Neural cell (in vitro differentiated cells): ENCODE results near the gene NIP7. TPM values are rescaled to one million over a fixed set of nuclear protein-coding genes. Genes with fewer than 3 reads are reported as not detected.

Experiments
- H2AFZ ChIP-seq: fragments of 200-600, 300-800 bp; sonication (generic), shearing (Covaris generic); 2 replicates; pipeline ENCODE4 v1.6.0; 2014; ENCODE audit warnings: low read depth, mild to moderate bottlenecking, antibody characterized with exemption, low read length, moderate library complexity
- H3F3A ChIP-seq: fragments of 200-600 bp; shearing (Covaris generic); 2 replicates; pipeline ENCODE4 v1.6.1; 2016; ENCODE audit warnings: mild to moderate bottlenecking, moderate library complexity, mixed read lengths, antibody characterized with exemption, low read length; ENCODE audit not compliant: insufficient read depth, poor library complexity, severe bottlenecking
- H3K27ac ChIP-seq: fragments of 200-600, 300-800 bp; sonication (generic), shearing (Covaris generic); 2 replicates; pipeline ENCODE4 v1.5.1; 2014; ENCODE audit warnings: mild to moderate bottlenecking, low read length, moderate library complexity
- H3K27me3 ChIP-seq: fragments of 300-800, 200-600 bp; sonication (generic), shearing (Covaris generic); 2 replicates; pipeline ENCODE4 v1.6.0; 2014; ENCODE audit warnings: mild to moderate bottlenecking, low read depth, low read length, moderate library complexity; ENCODE audit not compliant: insufficient read depth
- H3K36me3 ChIP-seq: fragments of 300-800, 200-600 bp; sonication (generic), shearing (Covaris generic); 2 replicates; pipeline ENCODE4 v1.5.1; 2014; ENCODE audit warnings: mild to moderate bottlenecking, antibody characterized with exemption, low read length, moderate library complexity; ENCODE audit not compliant: insufficient read depth
- H3K4me2 ChIP-seq: fragments of 300-800, 200-600 bp; sonication (generic), shearing (Covaris generic); 2 replicates; pipeline ENCODE4 v1.6.0; 2014; ENCODE audit warnings: mild to moderate bottlenecking, low read length
- H3K4me3 ChIP-seq: fragments of 300-800, 200-600 bp; sonication (generic), shearing (Covaris generic); 2 replicates; pipeline ENCODE4 v1.5.1; 2014; ENCODE audit warnings: mild to moderate bottlenecking, low read length, moderate library complexity
- H3K79me2 ChIP-seq: fragments of 200-600 bp; shearing (Covaris generic); replicated peaks from 2 replicates; pipeline ENCODE4 v1.6.0; 2014; ENCODE audit warnings: mild to moderate bottlenecking, low read length, moderate library complexity; ENCODE audit not compliant: insufficient read depth
- H3K9ac ChIP-seq: fragments of 300-800, 200-600 bp; sonication (generic), shearing (Covaris generic); 2 replicates; pipeline ENCODE4 v1.6.1; 2016; ENCODE audit warnings: mild to moderate bottlenecking, low read length, mixed read lengths
- H3K9me2 ChIP-seq: fragments of 200-600 bp; shearing (Covaris generic); 2 replicates; pipeline ENCODE4 v1.6.1; 2016; ENCODE audit warnings: mild to moderate bottlenecking, low read length, mixed read lengths; ENCODE audit not compliant: insufficient read depth
- H3K9me3 ChIP-seq: fragments of 200-600, 300-800 bp; sonication (generic), shearing (Covaris generic); 2 replicates; pipeline ENCODE4 v1.6.1; 2016; ENCODE audit warnings: mild to moderate bottlenecking, mixed run types, low read length, moderate library complexity, mixed read lengths
- H4K20me1 ChIP-seq: fragments of 200-600 bp; shearing (Covaris generic); 2 replicates; pipeline ENCODE4 v1.6.1; 2016; ENCODE audit warnings: mild to moderate bottlenecking, mixed run types; ENCODE audit not compliant: insufficient read depth
- EP300 ChIP-seq: fragments of 450-650 bp; conservative IDR thresholded peaks from 2 replicates; pipeline ENCODE4 v1.6.1; 2014; ENCODE audit warnings: antibody characterized with exemption, mild to moderate bottlenecking, moderate library complexity; ENCODE audit not compliant: poor library complexity, severe bottlenecking
- EZH2 ChIP-seq: fragments of 200-600, 300-800 bp; shearing (Covaris generic), sonication (generic); IDR thresholded peaks from 2 replicates; pipeline ENCODE4 v1.6.1; 2014; ENCODE audit warnings: antibody characterized with exemption, low read length, borderline replicate concordance, mild to moderate bottlenecking; ENCODE audit not compliant: insufficient read depth, poor library complexity, severe bottlenecking
- MXI1 ChIP-seq: fragments of 450-650 bp; conservative IDR thresholded peaks from 2 replicates; pipeline ENCODE4 v1.6.1; 2014; ENCODE audit warnings: antibody characterized with exemption, mild to moderate bottlenecking; ENCODE audit not compliant: poor library complexity, severe bottlenecking
- POLR2AphosphoS5 ChIP-seq: IDR thresholded peaks from 2 replicates; pipeline ENCODE4 v1.6.1; 2012
- RAD21 ChIP-seq: fragments of 450-650 bp; conservative IDR thresholded peaks from 2 replicates; pipeline ENCODE4 v1.6.1; 2014; ENCODE audit warnings: antibody characterized with exemption, mild to moderate bottlenecking, moderate library complexity
- SMC3 ChIP-seq: fragments of 450-650 bp; conservative IDR thresholded peaks from 2 replicates; pipeline ENCODE4 v1.6.1; 2014; ENCODE audit warnings: antibody characterized with exemption, mild to moderate bottlenecking, moderate library complexity; ENCODE audit not compliant: poor library complexity
- TAF1 ChIP-seq: IDR thresholded peaks from 2 replicates; pipeline ENCODE4 v1.6.1; 2012; ENCODE audit warnings: low read depth
- polyA plus RNA-seq: library from polyadenylated mRNA; depleted of rRNA; stranded (reverse); fragments of >200 nt; gene quantifications from 2 replicates; pipeline ENCODE4 v1.2.3, GENCODE V29; 2014
- TF ChIP-seq, protein P1 (sequence below): fragments of 450-650 bp; IDR thresholded peaks from 2 replicates; pipeline ENCODE4 v1.5.1; 2014; ENCODE audit warnings: antibody characterized with exemption, mild to moderate bottlenecking, moderate library complexity; ENCODE audit not compliant: poor library complexity, severe bottlenecking
- TF ChIP-seq, protein P2 (sequence below): IDR thresholded peaks from 2 replicates; pipeline ENCODE4 v1.6.1; 2012; ENCODE audit warnings: borderline replicate concordance

Gene NIP7
- polyA plus RNA-seq, 1 donor from 2014 or later = 15.8 TPM

DNA sequence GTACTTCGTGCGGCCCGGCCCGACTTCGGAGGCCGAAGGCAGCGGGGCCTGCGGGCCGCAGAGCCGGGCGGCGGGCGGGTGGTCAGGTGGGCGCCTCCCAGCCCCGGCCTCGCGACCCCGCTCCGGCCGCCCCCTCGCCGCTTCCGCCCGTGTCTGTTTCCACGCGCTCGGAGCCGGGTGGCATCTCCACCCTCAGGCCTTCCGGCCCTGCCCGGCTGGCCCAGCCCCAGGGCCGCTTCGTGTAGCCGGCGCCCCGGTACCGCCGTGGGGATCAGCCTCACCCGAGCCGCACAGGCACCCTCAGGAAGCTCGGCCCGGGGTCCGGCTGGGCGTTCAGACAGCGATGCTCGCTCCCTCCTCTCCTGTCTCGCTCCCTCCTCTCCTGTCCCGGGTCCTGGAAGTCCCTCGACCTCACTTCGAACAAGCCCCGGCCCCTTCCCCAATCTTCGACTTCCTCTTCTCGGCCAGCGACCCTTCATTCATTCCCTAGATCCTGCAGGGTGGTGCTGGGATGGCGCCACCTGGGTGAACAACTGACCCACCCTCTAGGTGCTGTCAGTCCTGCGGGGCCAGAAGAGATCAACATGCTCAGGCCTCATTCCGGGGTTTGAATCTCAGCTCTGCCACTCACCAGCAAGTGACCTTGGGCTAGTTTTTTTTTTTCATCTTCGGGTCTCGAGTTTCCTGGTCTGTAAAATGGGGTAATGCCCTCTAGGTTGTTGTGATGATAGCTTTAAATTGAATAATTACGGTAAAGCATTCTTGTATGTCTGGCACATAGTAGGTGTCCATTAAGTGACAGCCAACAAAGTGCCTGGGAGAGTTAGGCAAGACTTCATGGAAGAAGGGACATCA is 27.8 kb upstream of the NIP7 start:
- no peaks in the 10 kb centered on the region for H3K9me3 ChIP-seq
- H3K4me2 ChIP-seq = peak overlapping the region; percentile 99
- H3K9me2 ChIP-seq = no peaks in the 10 kb centered on the region
- H2AFZ ChIP-seq = peak overlapping the region; percentile 27
- no peaks in the 10 kb centered on the region for H4K20me1 ChIP-seq
- TF ChIP-seq SMC3 (peak; percentile 17), TAF1 (no peak), MXI1 (peak; percentile 44)
- H3K36me3 ChIP-seq = peaks cover 7% of the 10 kb centered on the region
- H3K4me3 ChIP-seq = peak overlapping the region; percentile 96
- H3F3A ChIP-seq = no peaks in the 10 kb centered on the region
- no peaks in the 10 kb centered on the region for H3K27me3 ChIP-seq
- H3K79me2 ChIP-seq = peaks cover 21% of the 10 kb centered on the region
- H3K27ac ChIP-seq = peak overlapping the region; percentile 57
- H3K9ac ChIP-seq = peak overlapping the region; percentile 84

DNA sequence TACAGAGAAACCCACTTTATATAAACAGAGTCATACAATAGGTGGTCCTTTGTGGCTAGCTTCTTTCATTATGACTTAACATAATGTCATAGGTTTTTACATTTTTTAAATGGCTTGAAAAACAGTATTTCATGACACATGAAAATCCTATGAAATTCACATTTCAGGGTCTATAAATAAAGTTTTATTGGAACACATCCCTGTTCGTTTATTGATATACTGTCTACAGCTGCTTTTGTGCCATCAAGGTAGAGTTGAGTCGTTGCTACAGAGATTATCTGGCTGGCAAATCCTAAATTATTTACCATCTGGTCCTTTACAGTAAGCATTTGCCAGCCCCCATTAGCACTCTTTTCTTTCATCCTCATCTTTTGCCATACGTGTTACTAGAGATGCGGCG is 26.1 kb upstream of the NIP7 start:
- peaks cover 21% of the 10 kb centered on the region for H3K79me2 ChIP-seq
- no peak overlapping the region for H3K9ac ChIP-seq
- H3K27me3 ChIP-seq = no peaks in the 10 kb centered on the region
- H3K9me2 ChIP-seq = no peaks in the 10 kb centered on the region
- H3K36me3 ChIP-seq = peaks cover 7% of the 10 kb centered on the region
- no peaks in the 10 kb centered on the region for H3K9me3 ChIP-seq
- H3F3A ChIP-seq = no peaks in the 10 kb centered on the region
- no peaks in the 10 kb centered on the region for H4K20me1 ChIP-seq
- TF ChIP-seq POLR2AphosphoS5 (no peak), EP300 (no peak), MXI1 (no peak), RAD21 (no peak), SMC3 (no peak), EZH2 (no peak), TAF1 (no peak)
- TF ChIP-seq, protein P1, sequence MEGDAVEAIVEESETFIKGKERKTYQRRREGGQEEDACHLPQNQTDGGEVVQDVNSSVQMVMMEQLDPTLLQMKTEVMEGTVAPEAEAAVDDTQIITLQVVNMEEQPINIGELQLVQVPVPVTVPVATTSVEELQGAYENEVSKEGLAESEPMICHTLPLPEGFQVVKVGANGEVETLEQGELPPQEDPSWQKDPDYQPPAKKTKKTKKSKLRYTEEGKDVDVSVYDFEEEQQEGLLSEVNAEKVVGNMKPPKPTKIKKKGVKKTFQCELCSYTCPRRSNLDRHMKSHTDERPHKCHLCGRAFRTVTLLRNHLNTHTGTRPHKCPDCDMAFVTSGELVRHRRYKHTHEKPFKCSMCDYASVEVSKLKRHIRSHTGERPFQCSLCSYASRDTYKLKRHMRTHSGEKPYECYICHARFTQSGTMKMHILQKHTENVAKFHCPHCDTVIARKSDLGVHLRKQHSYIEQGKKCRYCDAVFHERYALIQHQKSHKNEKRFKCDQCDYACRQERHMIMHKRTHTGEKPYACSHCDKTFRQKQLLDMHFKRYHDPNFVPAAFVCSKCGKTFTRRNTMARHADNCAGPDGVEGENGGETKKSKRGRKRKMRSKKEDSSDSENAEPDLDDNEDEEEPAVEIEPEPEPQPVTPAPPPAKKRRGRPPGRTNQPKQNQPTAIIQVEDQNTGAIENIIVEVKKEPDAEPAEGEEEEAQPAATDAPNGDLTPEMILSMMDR = no peak
- TF ChIP-seq, protein P2, sequence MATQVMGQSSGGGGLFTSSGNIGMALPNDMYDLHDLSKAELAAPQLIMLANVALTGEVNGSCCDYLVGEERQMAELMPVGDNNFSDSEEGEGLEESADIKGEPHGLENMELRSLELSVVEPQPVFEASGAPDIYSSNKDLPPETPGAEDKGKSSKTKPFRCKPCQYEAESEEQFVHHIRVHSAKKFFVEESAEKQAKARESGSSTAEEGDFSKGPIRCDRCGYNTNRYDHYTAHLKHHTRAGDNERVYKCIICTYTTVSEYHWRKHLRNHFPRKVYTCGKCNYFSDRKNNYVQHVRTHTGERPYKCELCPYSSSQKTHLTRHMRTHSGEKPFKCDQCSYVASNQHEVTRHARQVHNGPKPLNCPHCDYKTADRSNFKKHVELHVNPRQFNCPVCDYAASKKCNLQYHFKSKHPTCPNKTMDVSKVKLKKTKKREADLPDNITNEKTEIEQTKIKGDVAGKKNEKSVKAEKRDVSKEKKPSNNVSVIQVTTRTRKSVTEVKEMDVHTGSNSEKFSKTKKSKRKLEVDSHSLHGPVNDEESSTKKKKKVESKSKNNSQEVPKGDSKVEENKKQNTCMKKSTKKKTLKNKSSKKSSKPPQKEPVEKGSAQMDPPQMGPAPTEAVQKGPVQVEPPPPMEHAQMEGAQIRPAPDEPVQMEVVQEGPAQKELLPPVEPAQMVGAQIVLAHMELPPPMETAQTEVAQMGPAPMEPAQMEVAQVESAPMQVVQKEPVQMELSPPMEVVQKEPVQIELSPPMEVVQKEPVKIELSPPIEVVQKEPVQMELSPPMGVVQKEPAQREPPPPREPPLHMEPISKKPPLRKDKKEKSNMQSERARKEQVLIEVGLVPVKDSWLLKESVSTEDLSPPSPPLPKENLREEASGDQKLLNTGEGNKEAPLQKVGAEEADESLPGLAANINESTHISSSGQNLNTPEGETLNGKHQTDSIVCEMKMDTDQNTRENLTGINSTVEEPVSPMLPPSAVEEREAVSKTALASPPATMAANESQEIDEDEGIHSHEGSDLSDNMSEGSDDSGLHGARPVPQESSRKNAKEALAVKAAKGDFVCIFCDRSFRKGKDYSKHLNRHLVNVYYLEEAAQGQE = no peak
- H3K4me3 ChIP-seq = no peak overlapping the region
- H3K27ac ChIP-seq = no peak overlapping the region
- no peak overlapping the region for H2AFZ ChIP-seq
- H3K4me2 ChIP-seq = no peak overlapping the region
